Uterus (tissue), 2 donors: Measurements from ENCODE around the gene TET2.

Source experiments
- CTCF ChIP-seq, 4 experiments: fragments of 200-600 bp in 2 of 4; fragments of 450-650 bp in 2 of 4; sonication (generic) in 2 of 4; IDR thresholded peaks; one replicate each; pipeline ENCODE4 v1.5.1; 2016 to 2019; ENCODE audit warnings: antibody characterized with exemption in 4 of 4, mild to moderate bottlenecking in 2 of 4, moderate library complexity in 1 of 4
- POLR2A ChIP-seq, 2 donors: fragments of 450-650 bp; IDR thresholded peaks; one replicate each; pipeline ENCODE4 v1.6.1; 2016; ENCODE audit warnings: antibody characterized with exemption in 2 of 2, mild to moderate bottlenecking in 1 of 2, moderate library complexity in 1 of 2

GRCh38 chr4:105197777-105198176 lies 51.1 kb downstream of the TET2 start:
- TF ChIP-seq POLR2A (IDR thresholded peaks at IDR 0.05) (no peak), CTCF (IDR thresholded peaks at IDR 0.05) (no peak)
